IPS-20b (cell line): ENCODE data around the gene CATSPERD.

Experiments
- H3K27ac ChIP-seq: one replicate; pipeline ENCODE4 v1.5.1; 2013; ENCODE audit warnings: low read length
- H3K27me3 ChIP-seq: 2 replicates; pipeline ENCODE4 v1.6.1; 2013; ENCODE audit warnings: mild to moderate bottlenecking, low read length, inconsistent platforms; ENCODE audit not compliant: insufficient read depth
- H3K36me3 ChIP-seq: 2 replicates; pipeline ENCODE4 v1.6.1; 2013; ENCODE audit warnings: low read depth, mild to moderate bottlenecking, inconsistent platforms, low read length, moderate library complexity; ENCODE audit not compliant: insufficient read depth
- H3K4me1 ChIP-seq: 2 replicates; pipeline ENCODE4 v1.6.1; 2013; ENCODE audit warnings: mild to moderate bottlenecking, control low read depth, inconsistent platforms, low read length, moderate library complexity; ENCODE audit not compliant: insufficient read depth
- H3K4me3 ChIP-seq: 2 replicates; pipeline ENCODE4 v1.5.1; 2013; ENCODE audit warnings: mild to moderate bottlenecking, low read length, inconsistent platforms
- H3K9ac ChIP-seq: 2 replicates; pipeline ENCODE4 v1.6.1; 2013; ENCODE audit warnings: low read depth, mild to moderate bottlenecking, inconsistent platforms, low read length, moderate library complexity
- H3K9me3 ChIP-seq: 2 replicates; pipeline ENCODE4 v1.6.1; 2013; ENCODE audit warnings: mild to moderate bottlenecking, low read depth, low read length, inconsistent platforms; ENCODE audit not compliant: insufficient read depth

CATSPERD gene

DNA sequence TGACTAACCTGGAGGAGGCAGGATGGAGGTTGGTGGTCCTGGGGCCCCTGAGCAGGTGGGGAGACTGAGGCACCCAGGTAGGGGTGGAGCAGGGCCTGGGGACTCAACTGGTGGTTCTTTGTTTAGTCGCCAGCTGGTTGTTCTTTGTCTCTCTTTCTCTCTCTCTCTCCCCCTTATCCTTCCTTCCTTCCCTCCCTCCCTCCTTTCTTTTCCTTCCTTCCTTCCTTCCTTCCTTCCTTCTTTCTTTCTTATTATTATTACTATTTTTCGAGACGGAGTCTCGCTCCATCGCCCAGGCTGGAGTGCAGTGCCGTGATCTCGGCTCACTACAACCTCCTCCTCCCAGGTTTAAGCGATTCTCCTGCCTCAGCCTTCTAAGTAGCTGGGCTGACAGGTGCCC lies 77.8 kb downstream of the CATSPERD start:
- no peaks in the 10 kb centered on the region for H3K4me1 ChIP-seq
- H3K9me3 ChIP-seq: no peaks in the 10 kb centered on the region
- no peak overlapping the region for H3K9ac ChIP-seq
- H3K27me3 ChIP-seq: peaks cover 14% of the 10 kb centered on the region
- no peaks in the 10 kb centered on the region for H3K36me3 ChIP-seq
- no peak overlapping the region for H3K27ac ChIP-seq
- no peak overlapping the region for H3K4me3 ChIP-seq

DNA sequence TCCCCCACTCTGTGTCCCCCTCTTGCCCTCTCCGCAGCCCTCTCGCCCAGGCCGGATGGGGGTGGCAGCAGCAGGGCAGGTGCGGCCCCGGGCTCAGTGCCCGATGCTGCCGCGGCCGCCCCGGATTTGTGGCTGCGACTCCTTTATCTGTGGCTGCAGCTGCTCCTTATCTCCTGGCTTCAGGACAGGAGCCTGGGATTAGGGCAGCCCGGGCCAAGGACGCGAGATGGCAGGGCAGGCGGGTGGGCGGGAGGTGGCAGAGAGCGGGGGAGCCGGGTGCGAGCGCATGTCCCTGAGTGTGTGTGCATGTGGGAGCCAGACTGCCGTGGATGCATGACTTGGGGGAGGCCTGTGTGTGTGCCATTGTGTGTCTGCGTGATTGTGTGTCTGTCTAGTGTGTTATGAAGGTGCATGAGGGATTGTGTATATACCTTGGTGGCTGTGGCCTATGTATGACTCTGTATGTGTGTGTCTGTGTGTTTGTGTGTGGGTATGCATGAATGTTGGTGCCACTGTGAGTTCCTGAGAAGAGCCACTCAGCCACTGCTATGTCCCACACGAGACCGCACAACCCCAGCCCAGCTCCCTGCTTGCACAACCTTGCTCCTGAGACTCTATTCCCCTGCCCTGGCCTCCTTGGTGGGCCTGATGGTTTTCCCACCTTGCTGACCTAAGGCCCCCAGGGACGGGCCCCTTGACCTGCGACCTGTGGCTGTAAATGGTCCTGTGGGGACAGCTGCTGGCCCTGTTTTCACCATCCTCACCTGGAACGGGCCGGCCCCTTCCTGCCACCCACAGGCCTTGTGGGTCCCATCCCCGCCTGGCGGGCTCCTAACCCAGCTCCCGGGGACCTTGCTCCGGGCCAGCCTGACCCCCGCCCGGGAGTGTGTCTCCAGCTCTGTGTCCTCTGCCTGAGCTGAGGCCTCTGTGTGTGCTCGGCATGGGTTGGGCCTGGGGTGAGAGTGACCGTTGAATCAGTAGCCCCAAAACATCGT lies 79.1 kb downstream of the CATSPERD start:
- H3K4me3 ChIP-seq: no peak overlapping the region
- H3K4me1 ChIP-seq: no peaks in the 10 kb centered on the region; the same call in 1 of the 2 replicates
- H3K27ac ChIP-seq: no peak overlapping the region
- H3K36me3 ChIP-seq: no peaks in the 10 kb centered on the region
- H3K9me3 ChIP-seq: no peaks in the 10 kb centered on the region
- H3K27me3 ChIP-seq: peaks cover 19% of the 10 kb centered on the region
- H3K9ac ChIP-seq: no peak overlapping the region

DNA sequence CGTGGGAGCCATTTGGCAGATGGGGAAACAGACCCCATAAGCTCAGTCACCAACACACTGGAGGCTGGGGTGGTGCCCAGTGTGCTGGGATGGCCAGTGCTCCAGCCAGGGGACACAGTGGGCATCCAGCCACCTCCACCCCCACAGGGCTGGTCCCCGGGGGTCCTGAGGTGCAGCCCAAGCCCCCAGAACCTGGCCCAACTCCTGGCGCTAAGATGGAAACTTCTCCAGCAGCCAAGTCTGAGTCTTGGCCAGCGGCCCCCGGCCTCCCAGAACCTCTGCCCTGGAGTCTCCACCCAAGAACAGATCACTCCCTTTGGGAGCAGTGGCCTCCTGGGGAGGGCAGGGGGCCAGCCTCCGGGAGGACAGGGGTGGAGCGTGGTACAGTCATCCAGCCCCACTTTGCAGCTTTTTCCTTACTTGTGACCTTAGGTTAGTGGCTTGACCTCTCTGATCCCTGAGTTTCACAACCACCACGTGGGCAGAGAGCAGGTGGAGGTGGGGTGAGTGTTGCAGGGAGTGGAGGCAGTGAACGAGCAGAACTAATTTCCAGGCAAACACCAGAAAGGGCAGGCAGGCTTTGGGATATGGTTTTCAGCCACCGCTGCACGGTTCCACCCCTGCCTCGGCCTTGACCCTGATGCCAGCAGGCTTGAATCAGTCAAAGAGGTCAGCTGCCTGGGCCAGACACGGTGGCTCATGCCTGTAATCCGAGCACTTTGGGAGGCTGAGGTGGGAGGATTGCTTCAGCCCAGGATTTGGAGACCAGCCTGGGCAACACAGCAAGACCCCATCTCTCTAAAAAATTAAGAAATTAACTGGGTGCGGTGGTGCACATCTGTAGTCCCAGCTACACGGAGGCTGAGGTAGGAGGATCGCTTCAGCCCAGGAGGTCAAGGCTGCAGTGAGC lies 80.2 kb downstream of the CATSPERD start:
- no peak overlapping the region for H3K27ac ChIP-seq
- H3K36me3 ChIP-seq: no peaks in the 10 kb centered on the region
- H3K4me1 ChIP-seq: no peaks in the 10 kb centered on the region; the same call in 1 of the 2 replicates
- no peak overlapping the region for H3K9ac ChIP-seq
- peaks cover 23% of the 10 kb centered on the region for H3K27me3 ChIP-seq
- no peak overlapping the region for H3K4me3 ChIP-seq
- H3K9me3 ChIP-seq: no peaks in the 10 kb centered on the region

DNA sequence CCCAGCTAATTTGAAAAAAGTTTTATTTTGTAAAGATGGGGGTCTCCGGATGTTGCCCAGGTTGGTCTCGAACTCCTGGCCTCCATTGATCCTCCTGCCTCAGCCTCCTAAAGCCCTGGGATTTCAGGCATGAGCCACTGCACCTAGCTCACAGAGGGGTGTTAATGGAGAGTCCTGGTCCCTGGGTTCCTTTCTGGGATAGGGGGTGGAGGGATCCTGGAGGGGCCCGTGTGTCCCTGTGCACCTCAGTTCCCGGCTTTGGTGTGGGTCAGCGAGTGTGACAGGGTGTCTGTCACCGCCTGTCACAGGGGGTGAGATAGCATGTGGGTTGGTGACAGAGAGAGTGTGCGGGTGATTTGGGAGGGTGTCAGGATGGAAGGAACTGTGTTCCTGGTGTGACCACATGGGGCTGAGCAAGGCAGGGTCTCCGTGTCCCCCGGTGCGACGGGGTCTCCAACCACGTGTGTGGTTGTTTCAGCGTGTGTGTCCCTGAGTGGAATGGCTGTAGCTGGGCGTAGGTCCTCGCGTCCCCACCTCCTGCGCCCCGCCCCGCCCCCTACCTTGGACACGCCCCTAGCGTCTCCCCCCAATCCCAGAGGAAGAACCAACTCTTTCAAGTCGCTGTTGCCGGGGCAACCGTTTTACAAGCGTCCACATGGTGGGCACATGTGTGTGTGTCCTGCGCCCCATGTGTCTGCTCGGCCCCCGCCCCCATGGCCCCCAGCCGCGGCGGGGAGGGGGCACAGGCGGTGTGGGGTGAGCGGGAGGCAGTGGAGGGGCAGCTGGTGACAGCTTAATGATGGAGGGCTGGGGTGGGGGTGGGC lies 81.6 kb downstream of the CATSPERD start:
- Histone ChIP-seq H3K27me3 (peaks cover 34% of the 10 kb centered on the region), H3K4me1 (no peaks in the 10 kb centered on the region; the same call in 1 of the 2 replicates), H3K36me3 (no peaks in the 10 kb centered on the region), H3K27ac (no peak overlapping the region), H3K9me3 (no peaks in the 10 kb centered on the region), H3K9ac (no peak overlapping the region), H3K4me3 (peak overlapping the region; percentile 34; the same call in 1 of the 2 replicates)

DNA sequence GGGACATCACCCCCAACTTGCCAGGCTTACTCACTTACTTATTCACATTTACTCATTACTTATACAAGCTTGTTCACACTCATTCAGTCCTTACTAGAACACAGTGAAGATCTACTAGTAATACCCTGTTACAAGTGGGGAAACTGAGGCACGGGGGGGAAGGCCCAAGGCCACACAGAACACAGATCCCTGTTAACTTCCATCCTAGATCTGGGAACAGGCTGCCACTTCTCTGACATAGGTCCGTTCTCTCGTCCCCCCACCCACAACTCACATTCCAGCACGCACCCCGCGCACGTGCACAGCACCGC lies 83.0 kb downstream of the CATSPERD start:
- peak overlapping the region; percentile 71; the same call in 1 of the 2 replicates for H3K9ac ChIP-seq
- H3K27me3 ChIP-seq: peaks cover 34% of the 10 kb centered on the region
- H3K9me3 ChIP-seq: no peaks in the 10 kb centered on the region
- H3K4me1 ChIP-seq: no peaks in the 10 kb centered on the region; the same call in 1 of the 2 replicates
- no peak overlapping the region for H3K27ac ChIP-seq
- H3K4me3 ChIP-seq: peak overlapping the region; percentile 61
- H3K36me3 ChIP-seq: no peaks in the 10 kb centered on the region

DNA sequence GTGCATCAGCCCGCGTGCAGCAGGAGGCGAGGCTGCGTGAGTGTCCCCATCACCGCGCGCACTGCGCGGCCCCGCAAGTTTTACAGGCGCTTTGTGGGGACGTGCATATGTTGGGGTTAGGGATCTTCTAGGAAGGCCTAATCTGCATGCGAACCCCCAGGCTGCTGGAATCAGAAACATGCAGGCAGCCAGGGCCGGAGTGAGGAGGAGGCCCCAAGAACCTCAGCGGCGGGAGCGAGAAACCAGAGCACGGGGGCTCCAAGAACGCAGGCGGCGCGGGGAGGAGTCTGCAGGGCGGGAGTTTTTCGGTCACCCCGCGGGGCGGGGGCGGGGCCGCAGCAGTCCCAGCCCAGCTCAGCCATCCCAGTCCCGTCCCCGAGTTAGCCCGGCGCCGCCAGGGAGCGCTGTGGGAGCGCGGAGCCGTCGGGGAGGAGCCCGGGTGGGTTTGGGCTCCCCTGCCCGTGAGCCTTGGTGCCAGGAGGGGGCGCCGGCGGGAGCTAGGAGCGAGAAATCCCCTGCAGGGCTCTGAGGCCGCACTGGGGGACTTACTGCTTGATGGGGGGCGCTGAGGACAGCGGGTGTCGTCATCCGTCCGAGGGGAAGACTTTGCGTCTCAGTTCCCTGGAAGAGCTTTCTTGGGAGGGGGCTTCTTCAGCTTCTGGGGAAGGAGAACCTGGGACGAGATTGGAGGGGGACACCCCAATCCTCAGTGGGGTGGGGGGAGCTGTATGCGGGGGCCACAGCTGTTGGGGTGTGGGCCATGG lies 83.5 kb downstream of the CATSPERD start:
- H3K4me1 ChIP-seq: no peaks in the 10 kb centered on the region; the same call in 1 of the 2 replicates
- peak overlapping the region; percentile 71; the same call in 1 of the 2 replicates for H3K9ac ChIP-seq
- H3K36me3 ChIP-seq: no peaks in the 10 kb centered on the region
- H3K27ac ChIP-seq: no peak overlapping the region
- no peaks in the 10 kb centered on the region for H3K9me3 ChIP-seq
- H3K4me3 ChIP-seq: peak overlapping the region; percentile 61
- peaks cover 34% of the 10 kb centered on the region for H3K27me3 ChIP-seq

GRCh38 chr19:5804516-5805461 lies 84.4 kb downstream of the CATSPERD start, which contains the start of gene NRTN:
Gene NRTN, plus strand, starts transcription at chr19:5805067. Its CDS starts 19,099 bp downstream, at chr19:5824166.
- H3K4me1 ChIP-seq: no peaks in the 10 kb centered on the region; the same call in 1 of the 2 replicates
- H3K27me3 ChIP-seq: peaks cover 34% of the 10 kb centered on the region
- peak within 1 kb of the TSS; percentile 58; the same call in 1 of the 2 replicates for H3K4me3 ChIP-seq
- no peaks in the 10 kb centered on the region for H3K36me3 ChIP-seq
- H3K27ac ChIP-seq: no peak within 1 kb of the TSS
- H3K9me3 ChIP-seq: no peaks in the 10 kb centered on the region
- H3K9ac ChIP-seq: no peak within 1 kb of the TSS

GRCh38 chr19:5805462-5806132 lies 85.2 kb downstream of the CATSPERD start:
- Histone ChIP-seq H3K9me3 (no peaks in the 10 kb centered on the region), H3K27me3 (peaks cover 34% of the 10 kb centered on the region), H3K4me1 (no peaks in the 10 kb centered on the region; the same call in 1 of the 2 replicates), H3K9ac (no peak overlapping the region; the same call in 1 of the 2 replicates), H3K4me3 (peak overlapping the region; percentile 58; the same call in 1 of the 2 replicates), H3K36me3 (no peaks in the 10 kb centered on the region), H3K27ac (no peak overlapping the region)

- no peak overlapping the region for H3K27ac ChIP-seq
- H3K4me1 ChIP-seq: no peaks in the 10 kb centered on the region; the same call in 1 of the 2 replicates
- H3K9ac ChIP-seq: no peak overlapping the region; the same call in 1 of the 2 replicates
- H3K36me3 ChIP-seq: no peaks in the 10 kb centered on the region
- no peaks in the 10 kb centered on the region for H3K9me3 ChIP-seq
- peak overlapping the region; percentile 49; the same call in 1 of the 2 replicates for H3K4me3 ChIP-seq
- peaks cover 34% of the 10 kb centered on the region for H3K27me3 ChIP-seq
These were observed 85.7 kb downstream of the CATSPERD start for GRCh38 chr19:5806133-5806489.
